ENCODE results near the gene IL17REL. TPM values are rescaled to one million over a fixed set of nuclear protein-coding genes. Genes with fewer than 3 reads are reported as not detected.

The IL17REL gene
- total RNA-seq, 3 donors from 2014 or later = not detected

- H3K36me3 ChIP-seq = no peaks in the 10 kb centered on the region
- peak overlapping the region; percentile 47 to 64 (median 57) for H3K4me3 ChIP-seq
- TF ChIP-seq CTCF (IDR thresholded peaks at IDR 0.05) = no peak
- TF ChIP-seq POLR2AphosphoS5 (IDR thresholded peaks at IDR 0.05) = peak in 1 of 3 donors; percentile 47
- no peak for TF ChIP-seq POLR2A (IDR thresholded peaks at IDR 0.05)
- DNase-seq (ENCODE audit: low spot score in 2 of 2) = peak; percentile 69 to 79
- H3K27ac ChIP-seq = peak overlapping the region; percentile 78 to 88
- no peaks in the 10 kb centered on the region for H3K27me3 ChIP-seq
- intact Hi-C loops (cut with DNase I; ENCODE audit: low total_unique reads) = no loop called here
- H3K4me1 ChIP-seq = peaks cover 16 to 21% of the 10 kb centered on the region in 2 donors
- no peaks in the 10 kb centered on the region for H3K9me3 ChIP-seq
Measured at GRCh38 chr22:49971232-49972162, 41.1 kb downstream of the IL17REL start.

DNA sequence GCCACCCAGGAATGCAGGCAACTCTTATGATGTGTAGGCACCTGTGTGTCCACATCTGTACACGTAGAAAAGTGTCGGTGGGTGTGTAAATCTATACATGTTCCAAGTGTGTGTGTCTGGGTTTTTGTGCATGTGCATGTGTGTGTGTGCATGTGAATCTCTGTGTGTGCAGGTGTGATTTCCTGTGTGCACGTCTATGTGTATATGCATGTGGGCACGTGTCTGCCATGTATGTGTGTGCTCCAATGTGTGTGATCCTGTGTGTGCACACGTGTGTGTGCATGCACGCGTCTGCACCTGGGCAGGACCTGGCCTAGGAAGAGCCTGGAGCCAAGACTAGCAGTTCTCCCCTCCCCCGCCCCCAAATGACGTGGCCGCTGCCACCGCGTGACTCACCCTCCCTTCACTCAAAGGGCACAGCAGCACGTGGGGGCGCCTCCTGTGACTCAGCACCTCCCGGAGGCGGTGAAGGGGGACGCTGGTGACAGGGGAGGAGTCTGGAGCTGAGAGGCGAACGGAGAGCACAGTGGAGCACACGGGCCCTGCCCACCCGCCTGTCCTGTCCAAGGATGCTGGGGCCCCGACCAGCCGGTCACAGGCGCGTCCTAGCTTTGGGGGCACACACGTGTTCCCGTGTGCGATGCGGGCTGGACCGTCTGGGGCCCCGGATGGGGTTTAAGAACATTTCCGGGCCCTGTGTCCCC lies 41.9 kb downstream of the IL17REL start:
- peak overlapping the region; percentile 78 to 88 for H3K27ac ChIP-seq
- H3K4me3 ChIP-seq = peak overlapping the region; percentile 47 to 64 (median 57)
- no peaks in the 10 kb centered on the region for H3K9me3 ChIP-seq
- H3K4me1 ChIP-seq = peaks cover 21 to 26% of the 10 kb centered on the region in 2 donors
- H3K36me3 ChIP-seq = no peaks in the 10 kb centered on the region
- TF ChIP-seq POLR2AphosphoS5 (IDR thresholded peaks at IDR 0.05) = peak; percentile 93 to 99 (median 95)
- TF ChIP-seq POLR2A (IDR thresholded peaks at IDR 0.05) = peak; percentile 90
- TF ChIP-seq CTCF (IDR thresholded peaks at IDR 0.05) = peak in 1 of 3 donors; percentile 8
- intact Hi-C loops (cut with DNase I; ENCODE audit: low total_unique reads) = no loop called here
- DNase-seq (ENCODE audit: low spot score in 2 of 2) = peak; percentile 97
- H3K27me3 ChIP-seq = no peaks in the 10 kb centered on the region

GRCh38 chr22:49969751-49970527 lies 42.6 kb downstream of the IL17REL start:
- no peak for TF ChIP-seq POLR2A (IDR thresholded peaks at IDR 0.05)
- no peak for TF ChIP-seq CTCF (IDR thresholded peaks at IDR 0.05)
- TF ChIP-seq POLR2AphosphoS5 (IDR thresholded peaks at IDR 0.05) = no peak
- H3K27ac ChIP-seq = peak overlapping the region; percentile 78 to 88
- H3K27me3 ChIP-seq = no peaks in the 10 kb centered on the region
- no peaks in the 10 kb centered on the region for H3K9me3 ChIP-seq
- H3K4me3 ChIP-seq = no peak overlapping the region
- peak in 1 of 2 donors; percentile 49 for DNase-seq (ENCODE audit: low spot score in 2 of 2)
- intact Hi-C loops (cut with DNase I; ENCODE audit: low total_unique reads) = no loop called here
- H3K4me1 ChIP-seq = peaks cover 26 to 27% of the 10 kb centered on the region in 2 donors
- H3K36me3 ChIP-seq = no peaks in the 10 kb centered on the region

GRCh38 chr22:49968831-49969661 lies 43.5 kb downstream of the IL17REL start:
- no peaks in the 10 kb centered on the region for H3K9me3 ChIP-seq
- peak overlapping the region; percentile 78 to 88 for H3K27ac ChIP-seq
- DNase-seq (ENCODE audit: low spot score in 2 of 2) = peak; percentile 18 to 49
- H3K4me1 ChIP-seq = peaks cover 33 to 34% of the 10 kb centered on the region in 2 donors
- no peaks in the 10 kb centered on the region for H3K36me3 ChIP-seq
- intact Hi-C loops (cut with DNase I; ENCODE audit: low total_unique reads) = no loop called here
- no peak overlapping the region for H3K4me3 ChIP-seq
- no peaks in the 10 kb centered on the region for H3K27me3 ChIP-seq
- TF ChIP-seq POLR2A (IDR thresholded peaks at IDR 0.05) = no peak
- no peak for TF ChIP-seq CTCF (IDR thresholded peaks at IDR 0.05)
- no peak for TF ChIP-seq POLR2AphosphoS5 (IDR thresholded peaks at IDR 0.05)
